Measurements from ENCODE around the gene SEZ6. TPM values are rescaled to one million over a fixed set of nuclear protein-coding genes. Genes with fewer than 3 reads are reported as not detected.

Gene SEZ6
- total and polyA plus RNA-seq, 2 donors (not counting 1 experiment from before 2014, with no cell fraction given) = not detected

GRCh38 chr17:29020576-29020975 is 14.7 kb upstream of the SEZ6 start:
- Histone ChIP-seq H3K36me3 (replicated peaks in 1 of 2; ENCODE audit: control extremely low read depth in 1 of 2, control insufficient read depth in 1 of 2, extremely low read depth in 1 of 2, insufficient read depth in 2 of 2, low read length in 1 of 2) (no peaks in the 10 kb centered on the region), H3K27ac (ENCODE audit: low read length in 2 of 2) (no peak overlapping the region), H4K20me1 (ENCODE audit: control insufficient read depth, insufficient read depth, low read length, poor library complexity, severe bottlenecking) (no peaks in the 10 kb centered on the region), H3K79me2 (ENCODE audit: control insufficient read depth, insufficient read depth, low read length) (no peaks in the 10 kb centered on the region), H3K9me3 (ENCODE audit: control extremely low read depth in 1 of 3, control insufficient read depth in 2 of 3, insufficient read depth in 1 of 3, low read length in 2 of 3) (peaks cover 0 to 6% (median 0%) of the 10 kb centered on the region in 3 donors), H3K4me1 (ENCODE audit: control insufficient read depth in 2 of 2, insufficient read depth in 2 of 2, low read length in 2 of 2) (peaks cover 14 to 15% of the 10 kb centered on the region in 2 donors), H3K27me3 (replicated peaks in 1 of 4; ENCODE audit: control extremely low read depth in 1 of 4, control insufficient read depth in 3 of 4, insufficient read depth in 4 of 4, low read length in 3 of 4) (peaks cover 0 to 63% (median 19%) of the 10 kb centered on the region in 4 experiments), H3K9ac (ENCODE audit: low read length) (no peak overlapping the region), H3K4me2 (replicated peaks; ENCODE audit: low read depth, low read length, poor library complexity, severe bottlenecking) (peak overlapping the region; percentile 63), H3K4me3 (ENCODE audit: control extremely low read depth in 1 of 5, extremely low read depth in 1 of 5, insufficient read depth in 1 of 5, low read depth in 2 of 5, low read length in 4 of 5) (no peak overlapping the region), H2AFZ (ENCODE audit: insufficient read depth, low read depth, low read length, poor library complexity, severe bottlenecking) (no peak overlapping the region)
- intact Hi-C loops (cut with micrococcal nuclease) = no loop called here
- Mint-ChIP-seq H3K4me3 (no peak overlapping the region), H3K27ac (no peak overlapping the region), H3K27me3 (peaks cover 68% of the 10 kb centered on the region), H3K9me3 (ENCODE audit: insufficient read depth) (no peaks in the 10 kb centered on the region), H3K4me1 (peaks cover 9% of the 10 kb centered on the region)
- ChIA-PET CTCF (interaction anchor here (0.6 to 1.6 kb wide), 3 partner anchors 62 to 485 kb away, joined by 3 read pairs; partner anchors contain the start of gene MYO18A), POLR2A (no interaction called here)
- DNase-seq = no peak
- no peak for ATAC-seq (ENCODE audit: low read depth)
- TF ChIP-seq CTCF (IDR thresholded peaks at IDR 0.05) (no peak), EZH2 (IDR thresholded peaks at IDR 0.05; ENCODE audit: borderline replicate concordance, insufficient read depth, low read depth, low read length, poor library complexity, severe bottlenecking) (no peak)
- WGBS (ENCODE audit: insufficient coverage) = 98% methylated on average over 3 of the region's 8 CpGs

- Histone ChIP-seq H3K27me3 (replicated peaks in 1 of 4; ENCODE audit: control extremely low read depth in 1 of 4, control insufficient read depth in 3 of 4, insufficient read depth in 4 of 4, low read length in 3 of 4) (peaks cover 0 to 65% (median 19%) of the 10 kb centered on the region in 4 experiments), H3K9ac (ENCODE audit: low read length) (peak overlapping the region; percentile 10), H3K27ac (ENCODE audit: low read length in 2 of 2) (no peak overlapping the region), H3K4me2 (replicated peaks; ENCODE audit: low read depth, low read length, poor library complexity, severe bottlenecking) (peak overlapping the region; percentile 63), H4K20me1 (ENCODE audit: control insufficient read depth, insufficient read depth, low read length, poor library complexity, severe bottlenecking) (no peaks in the 10 kb centered on the region), H3K4me3 (ENCODE audit: control extremely low read depth in 1 of 5, extremely low read depth in 1 of 5, insufficient read depth in 1 of 5, low read depth in 2 of 5, low read length in 4 of 5) (peak overlapping the region in 2 of 5 experiments; percentile 8 to 15), H3K4me1 (ENCODE audit: control insufficient read depth in 2 of 2, insufficient read depth in 2 of 2, low read length in 2 of 2) (peaks cover 14 to 15% of the 10 kb centered on the region in 2 donors), H3K79me2 (ENCODE audit: control insufficient read depth, insufficient read depth, low read length) (no peaks in the 10 kb centered on the region), H3K9me3 (ENCODE audit: control extremely low read depth in 1 of 3, control insufficient read depth in 2 of 3, insufficient read depth in 1 of 3, low read length in 2 of 3) (peaks cover 0 to 6% (median 0%) of the 10 kb centered on the region in 3 donors), H2AFZ (ENCODE audit: insufficient read depth, low read depth, low read length, poor library complexity, severe bottlenecking) (peak overlapping the region; percentile 55), H3K36me3 (replicated peaks in 1 of 2; ENCODE audit: control extremely low read depth in 1 of 2, control insufficient read depth in 1 of 2, extremely low read depth in 1 of 2, insufficient read depth in 2 of 2, low read length in 1 of 2) (no peaks in the 10 kb centered on the region)
- no peak for ATAC-seq (ENCODE audit: low read depth)
- H3K27ac Mint-ChIP-seq = no peak overlapping the region
- H3K4me1 Mint-ChIP-seq = peaks cover 9% of the 10 kb centered on the region
- intact Hi-C loops (cut with micrococcal nuclease) = no loop called here
- ChIA-PET CTCF (interaction anchor here (0.8 to 1.8 kb wide), 4 partner anchors 54 to 161 kb away, joined by 3 to 5 read pairs (median 3); partner anchors contain the start of gene MYO18A), POLR2A (no interaction called here)
- TF ChIP-seq CTCF (IDR thresholded peaks at IDR 0.05) = no peak
- TF ChIP-seq EZH2 (IDR thresholded peaks at IDR 0.05; ENCODE audit: borderline replicate concordance, insufficient read depth, low read depth, low read length, poor library complexity, severe bottlenecking) = no peak
- peaks cover 74% of the 10 kb centered on the region for H3K27me3 Mint-ChIP-seq
- H3K4me3 Mint-ChIP-seq = peak overlapping the region; percentile 56
- WGBS (ENCODE audit: insufficient coverage) = 9% methylated on average over 30 of the region's 39 CpGs
- DNase-seq = peak; percentile 19
- H3K9me3 Mint-ChIP-seq (ENCODE audit: insufficient read depth) = no peaks in the 10 kb centered on the region
Measured at GRCh38 chr17:29019475-29020181, 13.8 kb upstream of the SEZ6 start.
